Ishikawa (cell line): ENCODE measurements around the gene SLC25A24.

Experiments
- CEBPB ChIP-seq: IDR thresholded peaks from 2 replicates; pipeline ENCODE4 v1.6.1; 2012
- CREB1 ChIP-seq: IDR thresholded peaks from 2 replicates; pipeline ENCODE4 v1.6.1; 2012; ENCODE audit warnings: low read depth
- EGR1 ChIP-seq: IDR thresholded peaks from 2 replicates; pipeline ENCODE4 v1.6.1; 2012
- EP300 ChIP-seq: IDR thresholded peaks from 2 replicates; pipeline ENCODE4 v1.6.1; 2012; ENCODE audit warnings: borderline replicate concordance
- FOXM1 ChIP-seq: IDR thresholded peaks from 2 replicates; pipeline ENCODE4 v1.6.1; 2012; ENCODE audit warnings: low read depth, borderline replicate concordance
- MAX ChIP-seq: IDR thresholded peaks from 2 replicates; pipeline ENCODE4 v1.6.1; 2012
- NFIC ChIP-seq: IDR thresholded peaks from 2 replicates; pipeline ENCODE4 v1.6.1; 2012
- RAD21 ChIP-seq: IDR thresholded peaks from 2 replicates; pipeline ENCODE4 v1.6.1; 2012; ENCODE audit warnings: low read depth
- REST ChIP-seq: IDR thresholded peaks from 2 replicates; pipeline ENCODE4 v1.6.1; 2012; ENCODE audit warnings: low read depth, mild to moderate bottlenecking
- TAF1 ChIP-seq: IDR thresholded peaks from 2 replicates; pipeline ENCODE4 v1.6.1; 2012; ENCODE audit warnings: low read depth, mild to moderate bottlenecking
- TCF12 ChIP-seq: IDR thresholded peaks from 2 replicates; pipeline ENCODE4 v1.6.1; 2012; ENCODE audit warnings: low read depth
- TEAD4 ChIP-seq: IDR thresholded peaks from 2 replicates; pipeline ENCODE4 v1.6.1; 2012
- USF1 ChIP-seq: IDR thresholded peaks from 2 replicates; pipeline ENCODE4 v1.6.1; 2012
- YY1 ChIP-seq: IDR thresholded peaks from 2 replicates; pipeline ENCODE4 v1.6.1; 2012; ENCODE audit warnings: low read depth
- ZBTB7A ChIP-seq: IDR thresholded peaks from 2 replicates; pipeline ENCODE4 v1.6.1; 2012; ENCODE audit warnings: low read depth

Gene SLC25A24

GRCh38 chr1:108208724-108209446 is 8.7 kb upstream of the SLC25A24 start:
- TF ChIP-seq TCF12 (no peak), NFIC (no peak), EP300 (no peak), TAF1 (no peak)

GRCh38 chr1:108201687-108202086 is 1.5 kb upstream of the SLC25A24 start:
- TF ChIP-seq YY1 (no peak), TCF12 (no peak), USF1 (no peak), CREB1 (no peak), NFIC (no peak), MAX (no peak), EGR1 (no peak), CEBPB (no peak)

- TF ChIP-seq REST (no peak), RAD21 (no peak), MAX (no peak), TEAD4 (no peak), NFIC (no peak), TAF1 (no peak), FOXM1 (no peak), EGR1 (no peak), USF1 (no peak)
These were observed 526 bp upstream of the SLC25A24 start for GRCh38 chr1:108200687-108201051.

- TF ChIP-seq MAX (peak; percentile 24; the same call in 1 of the 2 replicates), YY1 (0 out of 2 replicates have a peak, but pooled peaks have one; percentile 60), NFIC (no peak), ZBTB7A (no peak), EP300 (0 out of 2 replicates have a peak, but pooled peaks have one; percentile 7), TCF12 (no peak), EGR1 (no peak), USF1 (no peak), REST (no peak), TAF1 (no peak), CREB1 (no peak), CEBPB (no peak), FOXM1 (0 out of 2 replicates have a peak, but pooled peaks have one; percentile 36), RAD21 (no peak), TEAD4 (peak; percentile 61)
These were observed 897 bp downstream of the SLC25A24 start for GRCh38 chr1:108199201-108199691.

GRCh38 chr1:108194051-108194450 is 6.1 kb downstream of the SLC25A24 start:
- TF ChIP-seq TEAD4 = no peak
- TF ChIP-seq CEBPB = no peak
- no peak for TF ChIP-seq EGR1
- TF ChIP-seq FOXM1 = no peak
- no peak for TF ChIP-seq USF1
- TF ChIP-seq CREB1 = no peak
- no peak for TF ChIP-seq REST
- no peak for TF ChIP-seq TCF12
- no peak for TF ChIP-seq RAD21
